ENCODE data around the gene SLC28A3. TPM values are rescaled to one million over a fixed set of nuclear protein-coding genes. Genes with fewer than 3 reads are reported as not detected.

Gene SLC28A3
- total RNA-seq, 1 donor from 2014 or later: 0.27 TPM

DNA sequence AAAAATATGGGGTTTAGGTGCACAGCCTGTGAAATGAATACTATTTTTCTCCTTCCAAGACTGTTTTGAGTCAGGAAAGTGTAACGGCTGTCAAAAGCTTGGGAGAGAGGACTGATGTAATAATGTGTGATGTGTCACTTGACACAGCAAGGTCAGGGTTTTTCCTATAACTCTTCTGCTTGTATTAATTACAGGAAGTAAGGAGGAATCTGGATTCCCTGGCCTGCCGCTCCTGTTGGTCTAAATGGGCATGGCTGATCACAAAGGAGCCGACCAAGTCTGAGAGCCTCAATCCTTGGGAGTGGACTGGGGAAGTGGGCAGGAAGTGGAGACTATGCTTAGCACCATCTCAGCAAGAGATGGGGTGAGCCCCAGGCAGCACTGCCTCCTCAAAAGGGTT lies 16.7 kb upstream of the SLC28A3 start:
- intact Hi-C loops (cut with DNase I): no loop called here
- no peak for DNase-seq (ENCODE audit: low spot score)
- ATAC-seq: no peak

DNA sequence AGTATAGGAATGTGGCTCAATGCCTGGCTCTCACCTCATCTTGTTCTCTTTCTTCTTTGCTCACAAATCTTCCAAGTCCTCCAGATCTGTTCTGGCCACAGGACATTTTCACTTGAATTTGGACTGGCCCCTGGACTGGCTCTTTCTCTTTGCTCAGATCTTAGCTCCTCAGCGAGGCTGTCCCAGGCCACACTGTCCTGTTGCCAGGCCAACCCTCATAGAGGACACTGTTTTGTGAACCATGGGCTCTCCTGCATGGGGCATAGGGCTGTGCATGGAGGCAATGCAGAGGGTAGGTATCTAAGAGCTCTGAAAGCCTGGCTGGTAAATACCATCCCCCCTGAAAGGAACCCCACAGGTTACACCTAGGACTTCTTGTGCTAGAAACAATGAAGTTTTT lies 13.5 kb upstream of the SLC28A3 start:
- ATAC-seq: no peak
- no peak for DNase-seq (ENCODE audit: low spot score)

DNA sequence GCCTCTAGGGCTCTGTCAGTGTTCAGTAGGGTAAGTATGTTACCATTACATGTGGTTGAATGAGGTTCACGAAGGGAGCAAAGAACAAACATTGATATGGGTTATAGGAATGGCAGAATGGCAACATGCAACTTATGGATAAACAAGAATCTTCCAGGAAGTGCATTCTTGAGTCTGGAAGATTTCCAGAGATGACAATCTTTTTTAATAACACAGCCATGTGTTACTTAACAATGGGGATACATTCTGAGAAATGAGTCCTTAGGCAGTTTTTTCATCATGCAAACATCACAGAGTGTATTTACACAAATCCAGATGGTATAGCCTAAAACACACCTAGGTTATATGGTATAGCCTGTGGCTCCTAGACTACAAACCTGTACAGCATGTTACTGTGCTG lies 9.1 kb upstream of the SLC28A3 start:
- DNase-seq (ENCODE audit: low spot score) (no peak), ATAC-seq (no peak)
- intact Hi-C loops (cut with DNase I): no loop called here

More for the DNA sequence above, 13.5 kb upstream of the SLC28A3 start:
- intact Hi-C loops (cut with DNase I): no loop called here

DNA sequence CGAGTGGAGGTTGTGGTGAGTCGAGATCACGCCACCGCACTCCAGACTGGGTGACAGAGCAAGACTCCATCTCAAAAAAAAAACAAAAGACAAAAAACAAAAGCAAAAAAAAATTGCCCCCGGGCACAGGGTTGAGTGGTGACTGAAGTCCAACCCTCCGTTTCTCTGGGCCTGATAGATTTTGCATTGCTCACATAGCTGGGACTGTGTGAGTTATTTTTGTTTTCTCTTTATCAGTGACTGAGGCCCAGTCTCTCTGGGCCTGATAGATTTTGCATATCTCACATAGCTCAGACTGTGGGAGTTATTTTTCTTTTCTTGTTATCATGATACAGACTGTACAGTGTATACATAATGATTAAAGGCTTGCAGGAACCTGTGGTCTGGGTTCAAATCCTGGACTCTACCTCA lies 2.6 kb upstream of the SLC28A3 start:
- DNase-seq (ENCODE audit: low spot score) (no peak), ATAC-seq (no peak)
- intact Hi-C loops (cut with DNase I): no loop called here

DNA sequence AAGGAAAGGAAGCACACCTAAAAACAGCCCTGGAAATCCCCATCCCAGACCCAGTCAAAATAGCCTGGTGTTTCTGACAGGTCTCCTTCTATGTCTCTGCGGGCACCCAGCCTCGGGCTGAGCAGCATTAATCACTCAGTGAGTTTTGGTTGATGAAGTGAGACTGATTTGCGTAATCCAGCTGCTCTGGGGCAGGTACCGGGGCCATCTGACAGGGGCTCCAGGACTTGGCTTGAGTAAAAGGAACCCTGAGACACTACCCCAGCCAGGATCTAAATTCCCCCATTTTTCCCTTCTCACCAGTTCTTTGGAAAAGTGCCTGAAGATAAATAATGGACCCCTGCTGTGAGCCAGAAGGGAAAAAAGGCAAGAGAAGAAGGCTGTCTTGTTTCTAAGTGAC lies 596 bp downstream of the SLC28A3 start:
- intact Hi-C loops (cut with DNase I): no loop called here
- ATAC-seq (no peak), DNase-seq (ENCODE audit: low spot score) (no peak)

DNA sequence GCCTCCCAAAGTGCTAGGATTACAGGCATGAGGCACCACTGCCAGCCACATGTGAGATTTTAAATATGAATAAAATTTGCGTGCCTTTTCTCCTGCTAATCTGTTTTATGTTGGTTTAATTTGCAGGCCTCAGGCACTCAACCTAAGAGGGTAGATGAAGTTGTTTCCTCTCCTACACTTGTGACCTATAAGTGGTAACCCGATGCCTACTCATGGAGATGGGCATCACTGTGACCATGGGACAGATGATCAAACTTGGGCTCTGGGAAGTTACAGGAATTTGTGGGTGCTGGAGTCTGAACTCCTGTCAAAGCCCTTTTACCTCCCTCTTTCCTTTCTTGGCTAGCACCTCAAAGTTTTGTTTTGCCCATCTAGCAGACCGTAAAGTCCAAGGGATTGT lies 1.1 kb downstream of the SLC28A3 start:
- intact Hi-C loops (cut with DNase I): no loop called here
- DNase-seq (ENCODE audit: low spot score): no peak
- no peak for ATAC-seq

DNA sequence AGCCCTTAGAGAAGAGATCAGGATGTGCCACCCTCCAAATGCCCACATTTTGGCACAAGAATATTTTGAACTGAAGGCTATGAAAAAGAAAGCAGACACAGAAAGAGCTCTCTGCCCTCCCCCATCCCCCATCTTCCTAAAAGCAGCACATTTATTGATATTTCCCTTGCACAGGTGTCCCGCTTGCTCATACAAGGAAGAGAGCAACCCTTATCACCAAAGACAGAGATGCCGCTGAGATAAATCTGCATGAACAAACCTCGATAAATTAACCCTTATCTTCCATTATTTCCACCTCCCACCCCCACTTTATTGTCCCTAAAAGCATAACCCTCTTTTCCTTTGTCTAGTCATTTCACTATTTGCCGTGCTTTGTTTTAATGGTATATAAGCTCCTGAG lies 1.8 kb downstream of the SLC28A3 start:
- ATAC-seq (no peak), DNase-seq (ENCODE audit: low spot score) (no peak)
- intact Hi-C loops (cut with DNase I): no loop called here

DNA sequence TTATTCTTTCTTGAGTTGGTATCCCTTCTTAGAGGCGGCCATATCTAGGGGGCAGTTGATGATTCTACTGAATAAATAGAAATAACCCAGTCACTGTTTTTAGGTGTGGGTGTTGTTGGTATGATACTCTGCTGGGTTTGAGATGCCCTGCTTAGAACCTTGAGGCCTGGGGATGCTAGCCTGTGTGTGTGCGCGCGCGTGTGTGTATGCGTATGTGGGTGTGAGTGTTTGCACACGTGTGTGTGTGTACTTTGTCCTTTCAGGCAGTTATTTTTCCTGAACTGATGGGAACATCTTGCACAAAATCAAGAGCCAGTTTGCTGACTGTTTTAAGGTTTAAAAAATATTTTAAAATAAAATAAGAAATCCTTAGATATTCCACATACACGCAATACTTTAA lies 3.3 kb downstream of the SLC28A3 start:
- intact Hi-C loops (cut with DNase I): no loop called here
- no peak for ATAC-seq

DNA sequence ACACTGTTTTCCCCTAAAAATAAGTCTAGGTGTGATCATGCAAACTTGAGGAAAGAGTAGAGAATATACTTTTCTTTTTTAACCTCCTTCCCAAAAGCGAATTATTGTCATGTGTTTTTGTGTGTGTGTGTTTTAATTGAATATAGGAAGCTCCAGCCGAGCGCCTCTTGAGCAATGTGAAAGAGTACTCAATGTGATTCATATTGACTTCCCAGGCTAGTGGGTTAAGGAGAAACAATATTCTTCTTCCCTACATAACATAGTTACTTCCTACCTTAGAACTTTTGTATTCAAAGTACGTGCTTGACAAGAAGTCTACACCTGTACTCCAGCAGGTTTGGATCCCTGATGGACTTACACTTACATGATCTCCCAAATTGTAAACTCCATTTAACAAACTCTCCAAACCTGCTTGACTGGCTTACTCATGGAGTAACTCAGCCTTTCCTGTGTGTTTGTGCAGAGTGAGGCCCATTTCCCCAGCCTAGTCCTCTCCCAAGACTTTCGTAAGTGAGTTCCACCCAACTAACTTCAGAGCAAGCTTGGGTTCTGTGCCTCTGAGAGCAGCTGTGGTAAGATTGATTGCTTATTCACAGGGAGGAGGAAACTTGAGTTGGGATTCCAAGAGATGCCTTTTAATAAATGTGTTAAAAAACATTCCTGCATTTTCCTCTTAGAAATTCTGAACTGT lies 9.3 kb downstream of the SLC28A3 start:
- intact Hi-C loops (cut with DNase I): no loop called here
- DNase-seq (ENCODE audit: low spot score) (no peak), ATAC-seq (peak; percentile 88)

More for the DNA sequence above, 3.3 kb downstream of the SLC28A3 start:
- DNase-seq (ENCODE audit: low spot score): no peak

DNA sequence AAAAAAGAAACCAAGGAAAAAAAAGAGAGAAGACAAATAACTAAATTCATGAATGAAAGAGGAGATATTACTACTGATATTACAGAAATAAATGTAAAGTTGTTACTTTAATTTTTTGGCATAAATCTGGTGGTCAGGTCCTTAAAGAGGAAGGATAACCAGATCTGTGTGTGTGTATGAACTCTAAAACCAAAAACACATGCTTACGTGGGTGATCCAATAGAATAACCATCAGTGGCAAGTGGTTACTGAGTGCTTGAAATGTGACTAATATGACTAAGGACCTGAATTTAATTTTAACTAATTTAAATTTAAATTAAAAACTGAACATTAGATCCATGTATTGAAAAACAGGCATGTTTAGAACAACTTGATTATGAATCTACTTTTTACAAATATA lies 10.3 kb downstream of the SLC28A3 start:
- DNase-seq (ENCODE audit: low spot score) (no peak), ATAC-seq (no peak)
- intact Hi-C loops (cut with DNase I): no loop called here

DNA sequence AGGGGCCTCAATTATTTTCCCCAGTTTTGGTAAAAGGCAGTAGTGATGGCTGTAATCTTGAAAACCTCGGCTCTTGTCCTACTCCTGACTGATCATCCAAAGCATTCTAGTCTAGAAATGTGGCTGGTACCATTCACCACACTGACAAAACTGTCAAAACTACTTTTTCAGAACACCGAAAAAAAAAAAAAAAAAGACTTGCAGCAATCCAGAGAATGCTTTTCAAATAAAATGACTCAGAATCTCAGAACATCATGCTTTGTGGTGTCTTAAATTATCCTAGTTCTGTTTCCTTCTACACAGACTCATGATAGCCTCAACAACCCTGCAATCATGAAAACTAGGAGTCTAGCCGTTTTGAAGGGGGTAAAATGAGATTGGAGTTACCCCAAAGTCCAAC lies 13.4 kb downstream of the SLC28A3 start:
- intact Hi-C loops (cut with DNase I): no loop called here
- ATAC-seq (no peak), DNase-seq (ENCODE audit: low spot score) (no peak)

DNA sequence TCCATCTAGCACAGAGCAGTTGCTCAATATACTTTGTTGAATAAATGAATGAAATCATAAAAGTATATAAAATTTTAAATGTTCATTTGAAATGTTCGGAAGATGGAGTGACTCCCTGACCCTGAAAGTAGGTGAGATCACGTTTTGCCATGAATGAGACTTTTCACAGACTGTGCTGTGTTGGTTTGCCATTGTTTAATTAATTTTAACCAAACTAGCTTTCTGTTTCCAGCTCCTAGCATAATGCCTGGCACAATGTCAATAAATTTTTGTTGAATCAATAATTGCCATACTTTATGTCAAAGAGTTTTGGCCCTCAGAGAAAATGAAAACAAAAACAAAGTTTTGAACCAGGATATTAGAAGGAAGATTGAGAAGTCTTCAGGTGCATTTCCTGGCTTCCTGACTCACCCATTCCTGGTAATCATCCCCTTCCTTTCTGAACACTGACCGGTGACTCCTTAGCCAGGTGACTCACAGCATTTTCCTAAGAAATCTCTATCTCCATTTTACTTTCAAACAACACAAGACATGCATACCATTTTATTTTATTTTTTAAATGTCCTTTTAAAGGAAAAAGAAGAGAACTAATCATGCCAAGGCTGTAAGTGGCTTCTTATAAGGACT lies 15.1 kb downstream of the SLC28A3 start:
- intact Hi-C loops (cut with DNase I): no loop called here
- DNase-seq (ENCODE audit: low spot score) (no peak), ATAC-seq (no peak)

DNA sequence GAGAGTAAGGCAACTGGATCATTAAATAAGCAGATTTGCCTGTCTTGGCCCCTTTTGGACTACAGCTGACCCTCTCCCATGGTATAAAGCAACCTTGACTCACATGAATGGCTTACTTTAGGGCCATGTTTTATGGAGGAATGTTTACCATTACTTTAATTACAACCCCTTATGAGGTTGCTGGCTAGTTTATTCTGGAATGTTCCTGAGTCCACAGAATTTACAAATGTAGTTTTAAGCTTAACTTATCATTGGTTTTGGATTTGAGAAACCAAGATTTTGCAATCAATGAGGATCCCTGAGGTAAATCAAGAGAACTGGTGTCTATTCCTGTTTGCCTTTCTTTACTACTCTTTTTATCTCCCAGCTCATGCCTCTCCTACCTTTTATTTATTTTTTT lies 15.7 kb downstream of the SLC28A3 start:
- DNase-seq (ENCODE audit: low spot score) (no peak), ATAC-seq (no peak)
- intact Hi-C loops (cut with DNase I): no loop called here

DNA sequence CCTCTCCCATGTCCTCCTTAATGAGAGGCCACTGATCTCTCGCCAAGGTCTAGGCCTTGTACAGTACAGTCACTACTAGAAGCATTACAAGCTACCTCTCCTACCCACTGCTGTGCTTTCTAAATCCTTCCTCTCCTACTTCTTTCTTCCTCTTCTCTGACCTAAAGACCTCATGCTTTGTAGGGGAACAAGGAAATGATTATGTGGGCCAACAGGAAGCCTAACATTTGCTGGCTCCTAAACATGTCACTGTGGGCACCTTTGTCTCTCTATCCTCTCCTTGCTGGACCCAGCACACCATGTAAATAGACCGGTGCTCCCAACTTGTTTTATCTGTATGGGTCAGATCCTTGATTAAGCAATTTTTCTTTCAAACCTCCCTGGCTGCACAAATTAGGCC lies 16.7 kb downstream of the SLC28A3 start:
- intact Hi-C loops (cut with DNase I): no loop called here
- no peak for DNase-seq (ENCODE audit: low spot score)
- ATAC-seq: no peak

DNA sequence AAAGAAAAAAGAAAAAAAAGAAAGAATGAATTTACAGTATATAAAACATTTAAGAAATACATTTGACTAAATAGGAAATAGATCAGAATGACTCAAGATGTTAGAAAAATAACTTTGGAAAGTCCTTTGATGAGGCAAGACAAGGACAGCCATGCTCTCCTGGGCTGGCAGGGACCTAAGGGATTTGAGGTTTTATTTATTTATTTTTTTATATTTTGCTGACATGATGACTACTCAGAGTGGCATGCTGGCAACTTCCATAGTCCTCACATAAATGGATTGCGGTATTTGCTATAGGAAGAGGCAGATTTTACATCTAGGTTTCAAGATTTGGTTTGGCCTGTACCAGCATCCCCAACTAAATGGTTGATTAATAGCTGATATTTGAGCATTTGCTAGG lies 17.7 kb downstream of the SLC28A3 start:
- intact Hi-C loops (cut with DNase I): no loop called here
- ATAC-seq: no peak
- no peak for DNase-seq (ENCODE audit: low spot score)

DNA sequence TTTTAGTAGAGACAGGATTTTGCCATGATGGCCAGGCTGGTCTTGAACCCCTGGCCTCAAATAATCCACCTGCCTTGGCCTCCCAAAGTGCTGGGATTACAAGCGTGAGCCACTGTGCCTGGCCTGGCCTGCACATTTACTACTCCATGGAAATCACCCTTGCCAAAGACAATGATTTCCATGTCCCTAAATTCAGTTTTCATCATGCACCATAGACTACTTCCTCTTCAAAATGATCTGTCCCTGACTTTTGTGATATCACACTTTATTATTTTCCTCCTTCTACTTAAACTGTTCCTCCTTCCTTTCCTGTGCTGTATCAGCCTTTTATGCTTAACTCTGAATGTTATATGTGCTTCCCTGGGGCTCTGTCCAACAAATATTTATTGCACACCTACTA lies 20.3 kb downstream of the SLC28A3 start:
- ATAC-seq (no peak), DNase-seq (ENCODE audit: low spot score) (no peak)
- intact Hi-C loops (cut with DNase I): no loop called here

DNA sequence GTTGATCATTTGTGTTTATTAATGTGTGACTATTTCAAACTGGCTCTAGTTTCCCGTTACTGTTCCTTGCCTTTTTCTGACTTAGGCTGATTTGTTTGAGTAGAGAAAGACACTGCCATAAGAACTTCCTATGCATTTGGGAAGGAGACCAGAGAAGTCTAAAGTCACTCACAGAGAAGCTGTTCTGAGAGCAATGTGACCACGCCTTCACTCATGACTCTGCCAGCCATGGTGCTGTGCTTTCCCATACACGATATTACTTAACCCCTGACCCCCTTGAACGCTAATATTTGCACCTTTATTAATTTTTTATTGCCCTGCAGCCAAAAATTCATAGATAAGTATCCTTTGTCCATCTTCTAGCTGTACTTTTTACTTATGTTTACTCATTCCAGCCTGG lies 20.9 kb downstream of the SLC28A3 start:
- intact Hi-C loops (cut with DNase I): no loop called here
- DNase-seq (ENCODE audit: low spot score): no peak
- no peak for ATAC-seq

DNA sequence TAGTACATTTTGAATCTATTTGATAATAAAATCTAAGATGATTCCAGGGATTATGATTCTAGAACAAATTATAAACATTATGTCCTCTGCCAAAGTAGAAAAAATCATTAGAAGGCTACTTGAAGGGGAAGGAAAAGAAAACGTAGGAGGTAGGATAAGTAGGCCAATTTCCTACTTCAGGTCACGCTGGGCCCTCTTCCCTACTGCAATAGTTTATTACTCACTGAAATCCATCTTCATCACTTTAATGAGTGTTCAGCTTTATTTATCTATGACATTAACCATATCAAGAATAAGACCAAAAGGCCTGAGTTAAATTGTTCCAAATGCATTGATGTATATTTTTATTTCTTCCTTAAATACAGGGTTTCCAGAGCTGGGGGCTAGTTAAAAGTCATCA lies 21.6 kb downstream of the SLC28A3 start:
- DNase-seq (ENCODE audit: low spot score) (no peak), ATAC-seq (no peak)
- intact Hi-C loops (cut with DNase I): no loop called here

DNA sequence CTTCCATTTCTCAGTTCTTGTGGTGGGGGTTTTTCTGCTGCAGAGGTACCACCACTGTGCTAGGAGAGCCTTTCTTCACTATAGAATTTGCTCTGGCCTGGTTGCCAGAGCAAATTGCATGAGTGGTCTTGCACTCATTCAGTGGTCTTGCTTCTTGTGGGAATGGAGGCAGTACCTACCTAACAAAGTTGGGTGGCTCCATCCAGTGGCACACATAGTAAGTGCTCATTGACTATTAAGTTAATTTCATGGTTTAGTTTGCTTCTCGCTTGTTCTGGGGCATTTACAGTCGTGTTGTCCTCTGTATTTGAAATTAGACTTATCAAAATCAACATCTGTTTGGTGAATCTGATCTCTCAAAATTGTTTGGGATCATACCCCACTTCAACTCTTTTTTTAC lies 23.0 kb downstream of the SLC28A3 start:
- ATAC-seq (no peak), DNase-seq (ENCODE audit: low spot score) (no peak)
- intact Hi-C loops (cut with DNase I): no loop called here

DNA sequence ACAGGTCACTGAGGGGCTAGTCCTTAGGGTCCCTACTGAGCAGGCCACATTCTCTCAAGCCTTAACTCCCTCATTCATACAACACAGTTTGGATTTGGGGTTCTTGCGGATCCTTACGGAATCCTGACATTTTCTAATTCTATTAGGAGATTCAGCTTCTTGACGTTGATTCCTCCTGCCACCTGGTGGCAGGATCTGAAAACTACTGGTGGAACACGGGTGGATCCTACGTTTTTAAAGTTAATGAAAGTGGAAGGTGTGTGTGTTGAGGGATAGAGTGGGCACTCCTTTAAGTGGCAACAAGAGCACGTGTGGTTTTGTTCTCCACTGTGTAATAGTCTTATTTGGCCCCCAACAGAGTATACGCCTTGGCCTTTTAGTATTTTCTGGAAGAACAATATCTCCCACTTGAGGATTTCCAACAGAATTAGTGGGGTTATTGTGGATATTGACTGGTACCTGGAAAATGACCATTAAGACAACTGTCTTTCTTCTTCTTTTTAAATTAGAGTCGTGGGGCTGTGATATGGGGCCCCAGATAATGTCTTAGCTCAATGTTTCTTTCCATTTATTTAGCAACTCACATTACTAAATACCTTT lies 25.2 kb downstream of the SLC28A3 start:
- intact Hi-C loops (cut with DNase I): no loop called here
- ATAC-seq (peak; percentile 74), DNase-seq (ENCODE audit: low spot score) (peak; percentile 69)

DNA sequence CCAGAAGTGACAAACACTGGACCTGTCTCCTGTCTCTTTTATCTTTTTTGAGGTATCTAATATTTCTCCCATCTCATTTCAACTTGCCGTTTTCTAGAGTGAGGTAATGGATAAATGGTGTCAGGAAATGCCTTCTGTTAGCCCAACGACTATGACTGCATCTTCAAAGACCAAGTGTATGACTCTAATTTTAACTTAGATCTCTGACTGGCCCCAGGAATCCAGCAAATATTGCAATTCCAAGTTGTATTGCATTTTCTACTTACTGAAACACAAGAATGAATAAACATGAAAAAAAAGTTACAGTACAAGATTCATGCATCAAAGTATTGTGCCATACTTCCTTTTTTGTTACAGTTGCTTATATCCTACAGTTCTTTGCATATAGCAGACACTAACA lies 26.3 kb downstream of the SLC28A3 start:
- ATAC-seq (no peak), DNase-seq (ENCODE audit: low spot score) (no peak)
- intact Hi-C loops (cut with DNase I): no loop called here
